ENCODE measurements around the gene FAM174C. TPM values are rescaled to one million over a fixed set of nuclear protein-coding genes. Genes with fewer than 3 reads are reported as not detected.

FAM174C gene
- total RNA-seq, 2 donors from 2014 or later: 28.9 to 29.8 TPM

GRCh38 chr19:1258163-1258492, 17.2 kb upstream of the FAM174C start:
- peak overlapping the region; percentile 93 to 97 for H3K27ac ChIP-seq
- peaks cover 0 to 94% of the 10 kb centered on the region in 2 donors for H3K4me1 ChIP-seq
- no peak for DNase-seq (ENCODE audit: low spot score)
- no peak for TF ChIP-seq CTCF (IDR thresholded peaks at IDR 0.05)
- H3K4me3 ChIP-seq: no peak overlapping the region
- no peaks in the 10 kb centered on the region for H3K27me3 ChIP-seq
- no peaks in the 10 kb centered on the region for H3K9me3 ChIP-seq
- H3K36me3 ChIP-seq: peaks cover 47% of the 10 kb centered on the region

- Histone ChIP-seq H3K27ac (peak overlapping the region; percentile 93 to 97), H3K9me3 (no peaks in the 10 kb centered on the region), H3K4me3 (peak overlapping the region in 1 of 2 donors; percentile 28), H3K4me1 (peaks cover 0 to 88% of the 10 kb centered on the region in 2 donors), H3K36me3 (peaks cover 45% of the 10 kb centered on the region), H3K27me3 (no peaks in the 10 kb centered on the region)
- no peak for TF ChIP-seq CTCF (IDR thresholded peaks at IDR 0.05)
- DNase-seq (ENCODE audit: low spot score): no peak
Observed at GRCh38 chr19:1258707-1259205, 16.6 kb upstream of the FAM174C start.

- Histone ChIP-seq H3K27ac (peak overlapping the region; percentile 93 to 97), H3K27me3 (no peaks in the 10 kb centered on the region), H3K4me1 (peaks cover 0 to 82% of the 10 kb centered on the region in 2 donors), H3K9me3 (no peaks in the 10 kb centered on the region), H3K36me3 (peaks cover 39% of the 10 kb centered on the region), H3K4me3 (peak overlapping the region in 1 of 2 donors; percentile 28)
- no peak for DNase-seq (ENCODE audit: low spot score)
- no peak for TF ChIP-seq CTCF (IDR thresholded peaks at IDR 0.05)
Observed at GRCh38 chr19:1259206-1259875, 16.0 kb upstream of the FAM174C start.

- no peaks in the 10 kb centered on the region for H3K9me3 ChIP-seq
- H3K4me1 ChIP-seq: peaks cover 0 to 78% of the 10 kb centered on the region in 2 donors
- H3K36me3 ChIP-seq: peaks cover 32% of the 10 kb centered on the region
- DNase-seq (ENCODE audit: low spot score): no peak
- H3K4me3 ChIP-seq: peak overlapping the region in 1 of 2 donors; percentile 67
- peak overlapping the region; percentile 93 to 97 for H3K27ac ChIP-seq
- no peaks in the 10 kb centered on the region for H3K27me3 ChIP-seq
- no peak for TF ChIP-seq CTCF (IDR thresholded peaks at IDR 0.05)
Observed at GRCh38 chr19:1259876-1260748, 15.2 kb upstream of the FAM174C start.

- DNase-seq (ENCODE audit: low spot score): peak; percentile 96
- Histone ChIP-seq H3K27me3 (no peaks in the 10 kb centered on the region), H3K4me1 (peaks cover 0 to 78% of the 10 kb centered on the region in 2 donors), H3K27ac (peak overlapping the region; percentile 93 to 97), H3K36me3 (peaks cover 23% of the 10 kb centered on the region), H3K4me3 (peak overlapping the region; percentile 52 to 67), H3K9me3 (no peaks in the 10 kb centered on the region)
- no peak for TF ChIP-seq CTCF (IDR thresholded peaks at IDR 0.05)
Observed at GRCh38 chr19:1260749-1261537, 14.4 kb upstream of the FAM174C start.

All from right atrium auricular region (tissue), 2 donors.